ENCODE data around the gene PROX1.
A peak's percentile ranks its signal among the peaks of the same experiment; 100 is the strongest.

The PROX1 gene

GRCh38 chr1:213976665-213977485, 10.9 kb upstream of the PROX1 start:
- Histone ChIP-seq H3K4me2 (ENCODE audit: low read length) (no peak overlapping the region), H3K4me3 (ENCODE audit: low read length) (no peak overlapping the region), H2BK5ac (ENCODE audit: low read length) (no peak overlapping the region), H2BK120ac (ENCODE audit: low read depth, low read length) (no peak overlapping the region), H2BK15ac (replicated peaks; ENCODE audit: low read depth) (no peak overlapping the region), H3K18ac (ENCODE audit: low read length) (no peak overlapping the region), H3K79me2 (ENCODE audit: control insufficient read depth, insufficient read depth, low read length) (no peaks in the 10 kb centered on the region), H3K4ac (ENCODE audit: low read depth, low read length) (no peak overlapping the region), H3K9ac (ENCODE audit: low read length) (no peak overlapping the region), H3K79me1 (ENCODE audit: low read length) (no peaks in the 10 kb centered on the region), H3K36me3 (ENCODE audit: control insufficient read depth, insufficient read depth, low read length) (no peaks in the 10 kb centered on the region), H3K4me1 (ENCODE audit: control insufficient read depth, low read depth, low read length) (peaks cover 2% of the 10 kb centered on the region), H3K27me3 (ENCODE audit: insufficient read depth, low read length, poor library complexity) (peaks cover 19% of the 10 kb centered on the region), H3K23ac (ENCODE audit: low read length) (no peak overlapping the region), H3K56ac (ENCODE audit: low read length) (no peak overlapping the region), H3K27ac (ENCODE audit: low read depth, low read length) (no peak overlapping the region), H4K8ac (ENCODE audit: low read depth, low read length) (no peak overlapping the region), H4K5ac (ENCODE audit: low read length) (no peak overlapping the region), H2AK5ac (ENCODE audit: low read length) (no peak overlapping the region)
- peak; percentile 53 for DNase-seq
- WGBS (ENCODE audit: extremely low coverage, insufficient coverage, low lambda C conversion rate), result no CpG with 5 or more reads among the region's 8 CpGs

DNA sequence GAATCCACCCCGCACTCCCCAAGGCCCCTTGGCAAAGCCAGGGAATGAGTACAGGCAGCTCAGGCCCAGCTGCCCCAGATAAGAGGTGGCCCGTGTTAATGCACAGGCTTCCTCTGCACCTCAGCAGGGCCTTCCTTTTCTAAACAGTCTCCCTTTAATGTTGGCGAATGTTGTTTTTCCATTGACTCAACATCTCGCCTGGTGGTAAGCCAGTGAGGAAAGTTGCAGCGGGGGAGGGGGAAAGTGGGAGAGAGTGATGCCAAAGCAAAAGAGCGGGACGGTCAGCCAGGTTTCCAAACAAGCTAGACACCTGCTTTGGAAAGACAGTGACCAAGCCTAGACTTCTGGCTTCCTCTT, 10.3 kb upstream of the PROX1 start:
- no peak overlapping the region for H3K23ac ChIP-seq (ENCODE audit: low read length)
- no peak overlapping the region for H3K56ac ChIP-seq (ENCODE audit: low read length)
- no peaks in the 10 kb centered on the region for H3K36me3 ChIP-seq (ENCODE audit: control insufficient read depth, insufficient read depth, low read length)
- H4K5ac ChIP-seq (ENCODE audit: low read length), result no peak overlapping the region
- H3K9ac ChIP-seq (ENCODE audit: low read length), result no peak overlapping the region
- H3K4me2 ChIP-seq (ENCODE audit: low read length), result no peak overlapping the region
- DNase-seq, result peak; percentile 62
- H2AK5ac ChIP-seq (ENCODE audit: low read length), result no peak overlapping the region
- H4K8ac ChIP-seq (ENCODE audit: low read depth, low read length), result no peak overlapping the region
- H2BK15ac ChIP-seq (replicated peaks; ENCODE audit: low read depth), result no peak overlapping the region
- no peaks in the 10 kb centered on the region for H3K79me2 ChIP-seq (ENCODE audit: control insufficient read depth, insufficient read depth, low read length)
- no peak overlapping the region for H2BK5ac ChIP-seq (ENCODE audit: low read length)
- H3K79me1 ChIP-seq (ENCODE audit: low read length), result no peaks in the 10 kb centered on the region
- H3K18ac ChIP-seq (ENCODE audit: low read length), result no peak overlapping the region
- no CpG with 5 or more reads among the region's 7 CpGs for WGBS (ENCODE audit: extremely low coverage, insufficient coverage, low lambda C conversion rate)
- peaks cover 2% of the 10 kb centered on the region for H3K4me1 ChIP-seq (ENCODE audit: control insufficient read depth, low read depth, low read length)
- peaks cover 24% of the 10 kb centered on the region for H3K27me3 ChIP-seq (ENCODE audit: insufficient read depth, low read length, poor library complexity)
- H3K4me3 ChIP-seq (ENCODE audit: low read length), result no peak overlapping the region
- H2BK120ac ChIP-seq (ENCODE audit: low read depth, low read length), result no peak overlapping the region
- H3K27ac ChIP-seq (ENCODE audit: low read depth, low read length), result no peak overlapping the region
- H3K4ac ChIP-seq (ENCODE audit: low read depth, low read length), result no peak overlapping the region

GRCh38 chr1:213977909-213978308, 9.9 kb upstream of the PROX1 start:
- Histone ChIP-seq H4K8ac (ENCODE audit: low read depth, low read length) (no peak overlapping the region), H2AK5ac (ENCODE audit: low read length) (no peak overlapping the region), H2BK15ac (replicated peaks; ENCODE audit: low read depth) (no peak overlapping the region), H3K79me1 (ENCODE audit: low read length) (no peaks in the 10 kb centered on the region), H3K27me3 (ENCODE audit: insufficient read depth, low read length, poor library complexity) (peaks cover 25% of the 10 kb centered on the region), H3K36me3 (ENCODE audit: control insufficient read depth, insufficient read depth, low read length) (no peaks in the 10 kb centered on the region), H2BK5ac (ENCODE audit: low read length) (no peak overlapping the region), H3K18ac (ENCODE audit: low read length) (no peak overlapping the region), H3K23ac (ENCODE audit: low read length) (no peak overlapping the region), H3K9ac (ENCODE audit: low read length) (no peak overlapping the region), H3K4me2 (ENCODE audit: low read length) (no peak overlapping the region), H2BK120ac (ENCODE audit: low read depth, low read length) (no peak overlapping the region), H3K27ac (ENCODE audit: low read depth, low read length) (no peak overlapping the region), H3K79me2 (ENCODE audit: control insufficient read depth, insufficient read depth, low read length) (no peaks in the 10 kb centered on the region), H3K56ac (ENCODE audit: low read length) (no peak overlapping the region), H4K5ac (ENCODE audit: low read length) (no peak overlapping the region), H3K4me3 (ENCODE audit: low read length) (no peak overlapping the region), H3K4ac (ENCODE audit: low read depth, low read length) (no peak overlapping the region), H3K4me1 (ENCODE audit: control insufficient read depth, low read depth, low read length) (peaks cover 2% of the 10 kb centered on the region)
- no CpG with 5 or more reads among the region's 3 CpGs for WGBS (ENCODE audit: extremely low coverage, insufficient coverage, low lambda C conversion rate)
- DNase-seq, result no peak

DNA sequence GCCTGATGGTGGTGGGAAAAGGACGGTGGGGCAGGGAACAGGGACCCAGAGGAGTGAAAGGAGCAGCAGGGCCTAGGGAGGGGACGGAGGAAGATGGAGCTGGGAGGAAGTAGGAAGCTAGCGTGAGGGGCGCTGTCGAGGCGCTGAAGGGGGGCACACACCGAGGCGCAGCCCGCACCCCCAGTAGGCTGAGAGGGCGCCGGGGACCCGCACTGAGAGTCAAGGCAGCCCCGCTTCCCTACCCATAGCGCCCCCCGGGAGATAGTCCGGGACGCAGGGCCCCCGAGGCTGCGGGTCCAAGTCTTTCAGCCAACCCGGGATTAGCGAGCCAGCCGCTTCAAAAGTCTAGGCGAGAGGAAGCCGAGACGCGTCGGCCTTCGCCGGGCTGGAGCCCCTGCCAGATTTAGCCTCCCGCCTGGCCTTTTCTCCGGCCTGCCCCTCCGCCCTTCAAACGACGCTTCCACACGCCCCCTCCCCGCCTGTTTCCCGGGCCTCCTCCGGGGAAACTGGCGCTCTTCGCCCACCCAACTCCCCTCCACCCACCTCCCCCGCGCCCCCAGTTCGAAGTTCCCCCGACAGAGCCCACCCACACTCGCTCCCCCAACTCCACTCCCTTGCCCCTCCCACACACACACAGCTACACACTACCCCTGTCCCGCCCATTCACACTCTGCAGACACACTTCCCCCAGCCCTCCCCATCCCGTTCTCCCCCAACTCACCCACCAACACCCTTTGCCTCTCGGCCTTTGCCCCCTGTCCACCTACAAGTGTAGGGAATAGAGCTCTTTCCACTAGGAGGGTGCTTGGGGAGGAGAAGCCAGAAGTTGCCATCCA, 7.8 kb upstream of the PROX1 start:
- Histone ChIP-seq H2BK15ac (replicated peaks; ENCODE audit: low read depth) (no peak overlapping the region), H2BK120ac (ENCODE audit: low read depth, low read length) (no peak overlapping the region), H3K18ac (ENCODE audit: low read length) (peak overlapping the region; percentile 22), H3K27ac (ENCODE audit: low read depth, low read length) (no peak overlapping the region), H4K8ac (ENCODE audit: low read depth, low read length) (no peak overlapping the region), H3K79me1 (ENCODE audit: low read length) (no peaks in the 10 kb centered on the region), H3K36me3 (ENCODE audit: control insufficient read depth, insufficient read depth, low read length) (no peaks in the 10 kb centered on the region), H2AK5ac (ENCODE audit: low read length) (no peak overlapping the region), H3K79me2 (ENCODE audit: control insufficient read depth, insufficient read depth, low read length) (no peaks in the 10 kb centered on the region), H3K4ac (ENCODE audit: low read depth, low read length) (no peak overlapping the region), H3K56ac (ENCODE audit: low read length) (peak overlapping the region; percentile 25), H2BK5ac (ENCODE audit: low read length) (no peak overlapping the region), H3K9ac (ENCODE audit: low read length) (peak overlapping the region; percentile 30), H4K5ac (ENCODE audit: low read length) (no peak overlapping the region), H3K27me3 (ENCODE audit: insufficient read depth, low read length, poor library complexity) (peaks cover 33% of the 10 kb centered on the region), H3K23ac (ENCODE audit: low read length) (no peak overlapping the region), H3K4me2 (ENCODE audit: low read length) (peak overlapping the region; percentile 8), H3K4me3 (ENCODE audit: low read length) (no peak overlapping the region), H3K4me1 (ENCODE audit: control insufficient read depth, low read depth, low read length) (peaks cover 7% of the 10 kb centered on the region)
- no CpG with 5 or more reads among the region's 48 CpGs for WGBS (ENCODE audit: extremely low coverage, insufficient coverage, low lambda C conversion rate)
- peak; percentile 66 for DNase-seq

- no CpG with 5 or more reads among the region's 4 CpGs for WGBS (ENCODE audit: extremely low coverage, insufficient coverage, low lambda C conversion rate)
- no peaks in the 10 kb centered on the region for H3K36me3 ChIP-seq (ENCODE audit: control insufficient read depth, insufficient read depth, low read length)
- peaks cover 7% of the 10 kb centered on the region for H3K4me1 ChIP-seq (ENCODE audit: control insufficient read depth, low read depth, low read length)
These were observed 6.9 kb upstream of the PROX1 start for GRCh38 chr1:213980906-213981305.

More at GRCh38 chr1:213980906-213981305, 6.9 kb upstream of the PROX1 start:
- peak; percentile 3 for DNase-seq
- Histone ChIP-seq H2BK15ac (replicated peaks; ENCODE audit: low read depth) (no peak overlapping the region), H3K27me3 (ENCODE audit: insufficient read depth, low read length, poor library complexity) (peaks cover 38% of the 10 kb centered on the region), H3K4me3 (ENCODE audit: low read length) (no peak overlapping the region), H3K79me2 (ENCODE audit: control insufficient read depth, insufficient read depth, low read length) (no peaks in the 10 kb centered on the region), H2AK5ac (ENCODE audit: low read length) (no peak overlapping the region), H3K23ac (ENCODE audit: low read length) (no peak overlapping the region), H3K56ac (ENCODE audit: low read length) (no peak overlapping the region), H3K9ac (ENCODE audit: low read length) (no peak overlapping the region), H4K8ac (ENCODE audit: low read depth, low read length) (no peak overlapping the region), H3K4ac (ENCODE audit: low read depth, low read length) (no peak overlapping the region), H4K5ac (ENCODE audit: low read length) (no peak overlapping the region), H3K79me1 (ENCODE audit: low read length) (no peaks in the 10 kb centered on the region), H3K18ac (ENCODE audit: low read length) (no peak overlapping the region), H3K4me2 (ENCODE audit: low read length) (no peak overlapping the region), H2BK5ac (ENCODE audit: low read length) (no peak overlapping the region), H2BK120ac (ENCODE audit: low read depth, low read length) (no peak overlapping the region), H3K27ac (ENCODE audit: low read depth, low read length) (no peak overlapping the region)
